ENCODE measurements around the gene VWC2L. TPM values are rescaled to one million over a fixed set of nuclear protein-coding genes. Genes with fewer than 3 reads are reported as not detected.

VWC2L gene
- total RNA-seq, 1 experiment from 2014 or later: not detected

GRCh38 chr2:214504599-214505376, 93.9 kb downstream of the VWC2L start:
- TF ChIP-seq CTCF (IDR thresholded peaks at IDR 0.05; ENCODE audit: unreplicated experiment): no peak
- H3K9me3 Mint-ChIP-seq (ENCODE audit: unreplicated experiment): no peaks in the 10 kb centered on the region
- peaks cover 19% of the 10 kb centered on the region for H3K4me1 Mint-ChIP-seq (ENCODE audit: insufficient read depth, unreplicated experiment)
- H3K27me3 Mint-ChIP-seq (ENCODE audit: insufficient read depth, unreplicated experiment): no peaks in the 10 kb centered on the region
- intact Hi-C loops (cut with micrococcal nuclease): no loop called here
- POLR2A ChIA-PET: no interaction called here
- BruUV-seq (replicated peaks): no TSS peak
- H3K27ac Mint-ChIP-seq (ENCODE audit: low read depth, unreplicated experiment): peak overlapping the region; percentile 5
- no peaks in the 10 kb centered on the region for H3K36me3 Mint-ChIP-seq (ENCODE audit: insufficient read depth, unreplicated experiment)
- CTCF ChIA-PET: no interaction called here
- DNase-seq (ENCODE audit: unreplicated experiment): peak; percentile 22
- no peak overlapping the region for H3K4me3 Mint-ChIP-seq (ENCODE audit: unreplicated experiment)

- TF ChIP-seq CTCF (IDR thresholded peaks at IDR 0.05; ENCODE audit: unreplicated experiment): no peak
- CTCF ChIA-PET: interaction anchor here (0.6 kb wide), 1 partner anchor 19 kb away, joined by 5 read pairs; no protein-coding TSS in a partner anchor
- no peaks in the 10 kb centered on the region for H3K36me3 Mint-ChIP-seq (ENCODE audit: insufficient read depth, unreplicated experiment)
- no peak overlapping the region for H3K27ac Mint-ChIP-seq (ENCODE audit: low read depth, unreplicated experiment)
- H3K27me3 Mint-ChIP-seq (ENCODE audit: insufficient read depth, unreplicated experiment): no peaks in the 10 kb centered on the region
- peaks cover 19% of the 10 kb centered on the region for H3K4me1 Mint-ChIP-seq (ENCODE audit: insufficient read depth, unreplicated experiment)
- no TSS peak for BruUV-seq (replicated peaks)
- H3K4me3 Mint-ChIP-seq (ENCODE audit: unreplicated experiment): no peak overlapping the region
- intact Hi-C loops (cut with micrococcal nuclease): no loop called here
- no peaks in the 10 kb centered on the region for H3K9me3 Mint-ChIP-seq (ENCODE audit: unreplicated experiment)
- POLR2A ChIA-PET: no interaction called here
- DNase-seq (ENCODE audit: unreplicated experiment): no peak
These were observed 96.2 kb downstream of the VWC2L start for GRCh38 chr2:214507032-214507431.

- TF ChIP-seq CTCF (IDR thresholded peaks at IDR 0.05; ENCODE audit: unreplicated experiment): no peak
- intact Hi-C loops (cut with micrococcal nuclease): no loop called here
- Mint-ChIP-seq H3K36me3 (ENCODE audit: insufficient read depth, unreplicated experiment) (no peaks in the 10 kb centered on the region), H3K27me3 (ENCODE audit: insufficient read depth, unreplicated experiment) (no peaks in the 10 kb centered on the region), H3K9me3 (ENCODE audit: unreplicated experiment) (no peaks in the 10 kb centered on the region), H3K4me3 (ENCODE audit: unreplicated experiment) (no peak overlapping the region), H3K4me1 (ENCODE audit: insufficient read depth, unreplicated experiment) (no peaks in the 10 kb centered on the region), H3K27ac (ENCODE audit: low read depth, unreplicated experiment) (no peak overlapping the region)
- BruUV-seq (replicated peaks): no TSS peak
- POLR2A ChIA-PET: no interaction called here
- CTCF ChIA-PET: no interaction called here
- no peak for DNase-seq (ENCODE audit: unreplicated experiment)
These were observed 103.8 kb downstream of the VWC2L start for GRCh38 chr2:214514704-214515103.

GRCh38 chr2:214515111-214515510, 104.3 kb downstream of the VWC2L start:
- ChIA-PET CTCF (no interaction called here), POLR2A (no interaction called here)
- H3K36me3 Mint-ChIP-seq (ENCODE audit: insufficient read depth, unreplicated experiment): no peaks in the 10 kb centered on the region
- no peak overlapping the region for H3K4me3 Mint-ChIP-seq (ENCODE audit: unreplicated experiment)
- intact Hi-C loops (cut with micrococcal nuclease): no loop called here
- TF ChIP-seq CTCF (IDR thresholded peaks at IDR 0.05; ENCODE audit: unreplicated experiment): no peak
- no peak for DNase-seq (ENCODE audit: unreplicated experiment)
- H3K27ac Mint-ChIP-seq (ENCODE audit: low read depth, unreplicated experiment): no peak overlapping the region
- no peaks in the 10 kb centered on the region for H3K9me3 Mint-ChIP-seq (ENCODE audit: unreplicated experiment)
- H3K4me1 Mint-ChIP-seq (ENCODE audit: insufficient read depth, unreplicated experiment): no peaks in the 10 kb centered on the region
- H3K27me3 Mint-ChIP-seq (ENCODE audit: insufficient read depth, unreplicated experiment): no peaks in the 10 kb centered on the region
- BruUV-seq (replicated peaks): no TSS peak
